ENCODE results near the gene ABO. TPM values are rescaled to one million over a fixed set of nuclear protein-coding genes. Genes with fewer than 3 reads are reported as not detected.
"Not testable (repeated sequence)": the region's sequence is repeated elsewhere in the genome, so short reads cannot be mapped to it uniquely, and the experiment has no call there.

The ABO gene
- total and polyA plus RNA-seq, 10 of the 15 experiments (the other 5 are each of a cell fraction or from before 2014, with no cell fraction given), result 0.10 TPM; not detected in 9

DNA sequence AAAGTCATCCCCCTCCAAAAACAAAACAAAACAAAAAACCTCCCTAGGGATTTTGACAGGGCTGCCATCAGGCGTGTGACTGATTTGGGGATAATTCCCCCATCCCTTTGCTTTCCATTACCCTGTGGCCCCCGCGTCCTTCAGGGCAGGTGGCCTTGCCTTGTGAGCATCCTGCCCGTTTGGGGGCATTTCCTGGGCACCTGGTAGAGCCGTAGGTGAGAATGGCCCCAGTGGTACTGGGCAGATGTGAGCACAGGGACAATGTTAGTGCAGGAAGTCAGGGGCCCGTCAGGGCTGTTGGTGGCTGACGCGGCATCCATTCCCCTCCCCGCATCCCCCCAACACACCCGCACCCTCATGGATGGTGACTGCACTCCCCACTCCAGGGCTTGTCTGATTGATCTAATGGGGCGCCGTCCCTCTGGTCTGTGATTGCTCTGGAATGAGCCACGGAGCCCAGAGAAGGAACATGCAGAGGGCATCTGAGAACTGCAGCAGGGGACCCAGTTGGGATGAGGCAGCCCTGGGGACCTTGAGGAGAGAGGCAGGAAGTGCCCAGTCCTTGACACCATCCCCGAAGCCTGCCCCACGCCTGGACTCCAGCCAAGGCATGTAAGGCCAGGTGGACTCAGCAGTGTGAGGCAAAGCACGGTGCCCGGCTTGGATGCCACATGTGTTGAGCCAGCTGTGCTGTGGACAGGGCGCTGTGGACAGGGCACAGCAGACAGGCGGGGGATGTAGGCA is 38.5 kb downstream of the ABO start:
- H3K27ac ChIP-seq (ENCODE audit: control insufficient read depth, insufficient read depth); H3K9me3 ChIP-seq (replicated peaks; ENCODE audit: control insufficient read depth, insufficient read depth, low read length); CTCF ChIA-PET; SMC1A ChIA-PET (ENCODE audit: uncharacterized antibody, unreplicated experiment); H3K9ac ChIP-seq (ENCODE audit: control insufficient read depth, insufficient read depth, low read length); FAIRE-seq; H2AFZ ChIP-seq (ENCODE audit: control insufficient read depth, low read depth, low read length); POLR2A ChIA-PET; intact Hi-C loops (cut with micrococcal nuclease; ENCODE audit: unreplicated experiment); DNase-seq (ENCODE audit: low read depth, low spot score); H3K79me2 ChIP-seq (ENCODE audit: control insufficient read depth, insufficient read depth, low read length); ATAC-seq; H3K4me2 ChIP-seq (ENCODE audit: control insufficient read depth, insufficient read depth); in situ Hi-C loops (cut with MboI); H4K20me1 ChIP-seq (ENCODE audit: control insufficient read depth, insufficient read depth); H3K4me1 ChIP-seq (ENCODE audit: control insufficient read depth, insufficient read depth, low read length); BruUV-seq (replicated peaks); H3K36me3 ChIP-seq (ENCODE audit: control insufficient read depth in 2 of 2, insufficient read depth in 2 of 2, low read length in 1 of 2); RAD21 ChIA-PET (ENCODE audit: unreplicated experiment); H3K27me3 ChIP-seq (replicated peaks in 1 of 2; ENCODE audit: control insufficient read depth in 2 of 2, insufficient read depth in 2 of 2, low read length in 1 of 2); H3K4me3 ChIP-seq: not testable (repeated sequence)
- 38% methylated on average over 19 of the region's 19 CpGs for WGBS (ENCODE audit: insufficient coverage, insufficient replicate concordance, low lambda C conversion rate, missing lambda C conversion rate)

DNA sequence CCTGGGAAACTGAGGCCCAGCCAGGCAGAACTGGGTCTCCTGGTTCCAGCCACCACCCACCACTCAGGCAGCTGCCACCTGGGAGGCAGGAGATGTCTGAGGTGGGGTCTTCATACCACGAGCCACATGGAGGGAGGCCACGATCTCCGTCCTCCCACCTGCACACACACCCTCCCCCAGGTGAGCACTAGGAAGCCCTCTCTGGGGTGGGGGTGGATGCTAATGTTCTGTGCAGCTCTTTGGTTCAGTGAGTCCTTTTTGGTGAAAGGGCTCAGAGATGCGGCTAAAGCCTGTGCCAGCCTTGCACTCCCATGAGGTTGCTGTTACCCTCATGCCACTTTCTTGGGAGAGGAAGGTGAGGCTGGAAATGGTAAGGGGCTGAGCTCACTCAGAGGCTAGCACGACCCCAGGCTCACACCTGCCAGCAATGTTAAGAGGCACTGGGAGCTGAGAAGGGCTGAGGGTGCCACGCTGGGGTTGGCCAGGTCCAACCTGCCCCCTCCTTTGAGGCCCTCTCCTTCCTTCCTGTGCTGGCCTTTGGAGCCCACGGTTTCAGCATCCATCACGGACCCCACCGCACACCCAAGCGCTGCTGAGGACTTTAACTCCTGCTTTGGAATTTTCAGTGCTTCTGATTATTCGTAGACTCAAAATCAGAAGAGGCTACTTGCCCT is 39.3 kb downstream of the ABO start:
- Histone ChIP-seq H3K9ac (ENCODE audit: control insufficient read depth, insufficient read depth, low read length) (no peak overlapping the region), H3K4me1 (ENCODE audit: control insufficient read depth, insufficient read depth, low read length) (no peaks in the 10 kb centered on the region), H2AFZ (ENCODE audit: control insufficient read depth, low read depth, low read length) (no peak overlapping the region), H4K20me1 (ENCODE audit: control insufficient read depth, insufficient read depth) (no peaks in the 10 kb centered on the region), H3K27ac (ENCODE audit: control insufficient read depth, insufficient read depth) (no peak overlapping the region), H3K79me2 (ENCODE audit: control insufficient read depth, insufficient read depth, low read length) (no peaks in the 10 kb centered on the region), H3K36me3 (ENCODE audit: control insufficient read depth in 2 of 2, insufficient read depth in 2 of 2, low read length in 1 of 2) (no peaks in the 10 kb centered on the region), H3K27me3 (replicated peaks in 1 of 2; ENCODE audit: control insufficient read depth in 2 of 2, insufficient read depth in 2 of 2, low read length in 1 of 2) (no peaks in the 10 kb centered on the region), H3K4me3 (no peak overlapping the region), H3K9me3 (replicated peaks; ENCODE audit: control insufficient read depth, insufficient read depth, low read length) (no peaks in the 10 kb centered on the region), H3K4me2 (ENCODE audit: control insufficient read depth, insufficient read depth) (no peak overlapping the region)
- POLR2A ChIA-PET, result no interaction called here
- no TSS peak for BruUV-seq (replicated peaks)
- no peak for FAIRE-seq
- no peak for DNase-seq (ENCODE audit: low read depth, low spot score)
- intact Hi-C loops (cut with micrococcal nuclease; ENCODE audit: unreplicated experiment), result no loop called here
- TF ChIP-seq BRCA1 (IDR thresholded peaks at IDR 0.05; ENCODE audit: low read depth, low read length), result no peak
- no peak for TF ChIP-seq CREM (IDR thresholded peaks at IDR 0.05; ENCODE audit: low read depth)
- TF ChIP-seq, protein P1, sequence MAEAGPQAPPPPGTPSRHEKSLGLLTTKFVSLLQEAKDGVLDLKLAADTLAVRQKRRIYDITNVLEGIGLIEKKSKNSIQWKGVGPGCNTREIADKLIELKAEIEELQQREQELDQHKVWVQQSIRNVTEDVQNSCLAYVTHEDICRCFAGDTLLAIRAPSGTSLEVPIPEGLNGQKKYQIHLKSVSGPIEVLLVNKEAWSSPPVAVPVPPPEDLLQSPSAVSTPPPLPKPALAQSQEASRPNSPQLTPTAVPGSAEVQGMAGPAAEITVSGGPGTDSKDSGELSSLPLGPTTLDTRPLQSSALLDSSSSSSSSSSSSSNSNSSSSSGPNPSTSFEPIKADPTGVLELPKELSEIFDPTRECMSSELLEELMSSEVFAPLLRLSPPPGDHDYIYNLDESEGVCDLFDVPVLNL (IDR thresholded peaks at IDR 0.05; ENCODE audit: low read depth, low read length), result no peak
- TF ChIP-seq GABPA (IDR thresholded peaks at IDR 0.05; ENCODE audit: low read depth), result no peak
- TF ChIP-seq ZNF274 (IDR thresholded peaks at IDR 0.05; ENCODE audit: insufficient read depth, insufficient read length), result no peak
- no peak for TF ChIP-seq ASH2L (IDR thresholded peaks at IDR 0.05; ENCODE audit: borderline replicate concordance, low read depth)
- CTCF ChIA-PET, result no interaction called here
- SMC1A ChIA-PET (ENCODE audit: uncharacterized antibody, unreplicated experiment), result no interaction called here
- RAD21 ChIA-PET (ENCODE audit: unreplicated experiment), result no interaction called here
- in situ Hi-C loops (cut with MboI), result no loop called here
- no peak for ATAC-seq
- 30% methylated on average over 11 of the region's 11 CpGs for WGBS (ENCODE audit: insufficient coverage, insufficient replicate concordance, low lambda C conversion rate, missing lambda C conversion rate)

Measured in GM12878 (cell line).